Myometrial cell (primary cell): ENCODE data around the gene CST1. TPM values are rescaled to one million over a fixed set of nuclear protein-coding genes. Genes with fewer than 3 reads are reported as not detected.

Source experiments
- total RNA-seq: library from RNA; depleted of rRNA; stranded (reverse); fragments of >200 nt; gene quantifications from 2 replicates; pipeline ENCODE4 v1.2.3, GENCODE V29; 2015

The CST1 gene
- not detected in 2 replicates for total RNA-seq

GRCh38 chr20:23750786-23751185, at the start of gene CST1:
Gene CST1, minus strand, starts transcription at chr20:23750935. Its CDS starts 69 bp downstream, at chr20:23750866.

Other genes with a start within 250 kb of the CST1 start
- not detected in 2 replicates for gene CST9L, start 182.5 kb downstream of the CST1 start, total RNA-seq
- not detected in 2 replicates for gene CST9, start 145.0 kb downstream of the CST1 start, total RNA-seq
- gene CST3, start 113.0 kb downstream of the CST1 start, total RNA-seq, result 346 and 421 TPM in 2 replicates
- gene CST4, start 61.9 kb downstream of the CST1 start, total RNA-seq, result not detected in 2 replicates
- gene CST2, start 75.8 kb upstream of the CST1 start, total RNA-seq, result not detected in 2 replicates
- not detected in 2 replicates for gene CST5, start 128.8 kb upstream of the CST1 start, total RNA-seq
- not detected in 2 replicates for gene GGTLC1, start 237.8 kb upstream of the CST1 start, total RNA-seq